ENCODE measurements around the gene MGST3. TPM values are rescaled to one million over a fixed set of nuclear protein-coding genes. Genes with fewer than 3 reads are reported as not detected.

Gene MGST3
- total and polyA plus RNA-seq, 2 of the 13 experiments (the other 11 are each of a cell fraction or from before 2014, with no cell fraction given): 59.7 to 61.2 TPM

DNA sequence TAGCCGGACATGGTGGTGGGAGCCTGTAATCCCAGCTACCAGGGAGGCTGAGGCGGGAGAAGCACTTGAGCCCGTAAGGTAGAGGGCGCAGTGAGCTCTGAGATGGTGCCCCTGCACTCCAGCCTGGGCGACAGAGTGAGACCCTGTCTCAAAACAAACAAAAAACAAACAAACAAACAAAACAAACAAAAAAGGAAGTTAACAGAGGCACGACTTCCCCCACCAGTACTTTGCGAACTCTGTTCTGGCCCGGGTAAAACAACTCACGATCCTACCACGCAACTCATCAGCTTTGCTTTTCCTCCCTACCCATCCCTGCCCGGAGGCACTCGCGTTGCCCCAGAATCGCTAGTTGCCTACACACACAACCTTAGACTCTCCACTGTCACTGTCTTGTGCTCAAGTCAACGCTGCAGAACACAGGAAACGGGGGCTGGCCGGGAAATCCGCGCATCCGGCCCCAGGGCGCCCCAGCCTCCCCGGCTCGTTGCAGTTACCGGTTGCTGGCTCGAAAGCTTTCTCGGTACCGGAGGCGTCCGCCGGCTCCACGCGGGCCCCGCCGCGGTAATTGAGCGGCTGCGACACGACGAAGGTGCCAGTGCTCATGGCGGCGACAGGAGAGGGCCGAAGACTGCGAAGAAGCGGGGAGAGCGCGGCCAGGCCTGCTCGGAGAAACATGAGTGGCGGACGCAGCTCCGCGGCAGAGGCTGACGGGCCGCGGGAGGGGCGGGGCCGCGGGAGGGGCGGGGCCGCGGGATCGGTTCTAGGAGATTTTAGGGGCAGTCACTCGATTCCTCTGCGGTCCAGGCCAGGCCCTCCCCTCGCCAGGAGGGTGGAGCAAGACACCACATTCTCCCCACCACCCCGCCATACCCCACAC is 67.1 kb downstream of the MGST3 start, which contains the start of gene ALDH9A1 (continued):
- TF ChIP-seq, protein P1, sequence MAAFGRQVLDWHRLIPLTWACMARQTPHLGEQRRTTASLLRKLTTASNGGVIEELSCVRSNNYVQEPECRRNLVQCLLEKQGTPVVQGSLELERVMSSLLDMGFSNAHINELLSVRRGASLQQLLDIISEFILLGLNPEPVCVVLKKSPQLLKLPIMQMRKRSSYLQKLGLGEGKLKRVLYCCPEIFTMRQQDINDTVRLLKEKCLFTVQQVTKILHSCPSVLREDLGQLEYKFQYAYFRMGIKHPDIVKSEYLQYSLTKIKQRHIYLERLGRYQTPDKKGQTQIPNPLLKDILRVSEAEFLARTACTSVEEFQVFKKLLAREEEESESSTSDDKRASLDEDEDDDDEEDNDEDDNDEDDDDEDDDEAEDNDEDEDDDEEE (CRISPR knock-in tag; IDR thresholded peaks at IDR 0.05): peak; percentile 96
- TF ChIP-seq ZNF609 (CRISPR knock-in tag; IDR thresholded peaks at IDR 0.05; ENCODE audit: borderline replicate concordance) (no peak), SNAPC4 (CRISPR knock-in tag; IDR thresholded peaks at IDR 0.05) (peak; percentile 78), ZBTB37 (CRISPR knock-in tag; IDR thresholded peaks at IDR 0.05) (no peak), PLRG1 (conservative IDR thresholded peaks at IDR 0.05) (no peak), MIER3 (CRISPR knock-in tag; IDR thresholded peaks at IDR 0.05; ENCODE audit: borderline replicate concordance) (peak; percentile 67; the same call in 1 of the 2 replicates), TEAD3 (CRISPR knock-in tag; optimal IDR thresholded peaks at IDR 0.05; ENCODE audit: borderline replicate concordance) (peak; percentile 9), ETV5 (CRISPR knock-in tag; IDR thresholded peaks at IDR 0.05; ENCODE audit: borderline replicate concordance) (no peak; the same call in 1 of the 2 replicates), NR2C2 (CRISPR knock-in tag; IDR thresholded peaks at IDR 0.05; ENCODE audit: borderline replicate concordance) (peak; percentile 51), ZNF234 (CRISPR knock-in tag; conservative IDR thresholded peaks at IDR 0.05) (0 out of 2 replicates have a peak, but pooled peaks have one; percentile 36), ZNF24 (IDR thresholded peaks at IDR 0.05) (no peak), ZNF317 (CRISPR knock-in tag; IDR thresholded peaks at IDR 0.05) (peak; percentile 25; the same call in 1 of the 2 replicates)
- TF ChIP-seq, protein P2, sequence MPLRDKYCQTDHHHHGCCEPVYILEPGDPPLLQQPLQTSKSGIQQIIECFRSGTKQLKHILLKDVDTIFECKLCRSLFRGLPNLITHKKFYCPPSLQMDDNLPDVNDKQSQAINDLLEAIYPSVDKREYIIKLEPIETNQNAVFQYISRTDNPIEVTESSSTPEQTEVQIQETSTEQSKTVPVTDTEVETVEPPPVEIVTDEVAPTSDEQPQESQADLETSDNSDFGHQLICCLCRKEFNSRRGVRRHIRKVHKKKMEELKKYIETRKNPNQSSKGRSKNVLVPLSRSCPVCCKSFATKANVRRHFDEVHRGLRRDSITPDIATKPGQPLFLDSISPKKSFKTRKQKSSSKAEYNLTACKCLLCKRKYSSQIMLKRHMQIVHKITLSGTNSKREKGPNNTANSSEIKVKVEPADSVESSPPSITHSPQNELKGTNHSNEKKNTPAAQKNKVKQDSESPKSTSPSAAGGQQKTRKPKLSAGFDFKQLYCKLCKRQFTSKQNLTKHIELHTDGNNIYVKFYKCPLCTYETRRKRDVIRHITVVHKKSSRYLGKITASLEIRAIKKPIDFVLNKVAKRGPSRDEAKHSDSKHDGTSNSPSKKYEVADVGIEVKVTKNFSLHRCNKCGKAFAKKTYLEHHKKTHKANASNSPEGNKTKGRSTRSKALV (CRISPR knock-in tag; IDR thresholded peaks at IDR 0.05): no peak
